DMS53 treated with DMSO at 0.1 percent for 48 hours (cell line): ENCODE results near the gene KLF17.

Source experiments
- DNase-seq: peaks from one replicate; lab custom pipeline; 2025; ENCODE audit not compliant: unreplicated experiment; lab: John Stamatoyannopoulos, UW

Gene KLF17

GRCh38 chr1:44118682-44119081 lies at the start of gene KLF17:
Gene KLF17, plus strand, starts transcription at chr1:44118821. Its CDS starts 87 bp downstream, at chr1:44118908.
- no peak for DNase-seq

DNA sequence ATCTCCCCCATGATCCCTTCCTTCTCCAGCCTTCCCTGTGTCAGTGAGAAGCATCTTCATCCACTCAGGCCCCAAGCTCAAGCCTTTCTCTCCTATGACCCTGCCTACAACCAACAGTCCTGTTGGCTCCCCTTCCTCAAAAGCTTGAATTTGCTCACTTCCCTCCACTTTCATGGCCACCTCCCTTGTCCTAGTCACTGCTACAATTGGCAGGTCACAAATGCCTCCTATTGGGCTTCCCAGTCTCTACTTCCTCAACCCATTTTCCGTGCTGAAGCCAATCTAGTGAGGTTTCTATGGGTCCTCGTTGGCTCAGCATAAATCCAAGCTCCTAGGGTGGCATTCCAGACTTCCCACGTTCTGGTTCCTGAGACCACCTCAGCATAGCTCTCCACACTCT lies 47.2 kb upstream of the KLF17 start:
- DNase-seq, result no peak

DNA sequence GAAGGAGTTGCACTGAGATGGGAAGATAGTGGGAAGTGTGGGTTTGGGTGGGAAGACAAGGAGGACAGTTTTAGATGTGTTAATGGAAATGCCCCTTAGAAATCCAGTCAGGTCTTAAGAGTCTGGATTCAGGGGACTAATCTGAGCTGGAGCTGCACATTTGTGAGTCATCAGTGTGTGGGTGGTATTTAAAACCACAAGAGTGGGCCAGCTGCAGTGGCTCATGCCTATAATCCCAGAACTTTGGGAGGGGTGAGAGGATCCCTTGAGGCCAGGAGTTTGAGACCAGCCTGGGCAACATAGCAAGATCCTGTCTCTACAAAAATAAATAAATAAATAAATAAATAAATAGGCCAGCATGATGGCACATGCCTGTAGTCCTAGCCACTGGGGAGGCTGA lies 46.4 kb upstream of the KLF17 start:
- DNase-seq, result no peak

DNA sequence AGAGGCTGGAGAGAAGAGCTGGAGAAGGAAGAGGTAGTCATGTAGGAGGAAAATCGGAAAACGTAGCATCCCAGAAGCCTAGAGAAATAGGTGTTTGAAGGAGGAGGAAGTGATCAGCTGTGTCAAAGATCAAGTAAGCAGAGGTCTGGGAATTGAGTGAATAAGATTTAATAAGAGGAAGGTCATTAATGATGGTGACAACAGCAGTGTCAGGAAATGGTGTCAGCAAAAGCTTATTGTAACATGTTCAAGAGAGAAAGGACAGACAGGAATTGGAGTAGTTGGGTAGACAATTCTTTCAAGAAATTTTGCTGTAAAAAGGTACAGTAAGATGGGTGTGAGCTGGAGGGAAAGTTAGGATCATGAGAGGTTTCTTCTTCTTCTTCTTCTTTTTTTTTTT lies 45.8 kb upstream of the KLF17 start:
- no peak for DNase-seq

GRCh38 chr1:44073528-44073927 lies 45.1 kb upstream of the KLF17 start:
- no peak for DNase-seq

- DNase-seq, result no peak
Measured at GRCh38 chr1:44074415-44074814, 44.2 kb upstream of the KLF17 start.

- DNase-seq, result no peak
Measured at GRCh38 chr1:44076066-44076465, 42.6 kb upstream of the KLF17 start.

GRCh38 chr1:44077421-44077820 lies 41.2 kb upstream of the KLF17 start:
- no peak for DNase-seq

GRCh38 chr1:44078104-44078503 lies 40.5 kb upstream of the KLF17 start:
- no peak for DNase-seq

GRCh38 chr1:44079566-44079965 lies 39.1 kb upstream of the KLF17 start:
- no peak for DNase-seq

DNA sequence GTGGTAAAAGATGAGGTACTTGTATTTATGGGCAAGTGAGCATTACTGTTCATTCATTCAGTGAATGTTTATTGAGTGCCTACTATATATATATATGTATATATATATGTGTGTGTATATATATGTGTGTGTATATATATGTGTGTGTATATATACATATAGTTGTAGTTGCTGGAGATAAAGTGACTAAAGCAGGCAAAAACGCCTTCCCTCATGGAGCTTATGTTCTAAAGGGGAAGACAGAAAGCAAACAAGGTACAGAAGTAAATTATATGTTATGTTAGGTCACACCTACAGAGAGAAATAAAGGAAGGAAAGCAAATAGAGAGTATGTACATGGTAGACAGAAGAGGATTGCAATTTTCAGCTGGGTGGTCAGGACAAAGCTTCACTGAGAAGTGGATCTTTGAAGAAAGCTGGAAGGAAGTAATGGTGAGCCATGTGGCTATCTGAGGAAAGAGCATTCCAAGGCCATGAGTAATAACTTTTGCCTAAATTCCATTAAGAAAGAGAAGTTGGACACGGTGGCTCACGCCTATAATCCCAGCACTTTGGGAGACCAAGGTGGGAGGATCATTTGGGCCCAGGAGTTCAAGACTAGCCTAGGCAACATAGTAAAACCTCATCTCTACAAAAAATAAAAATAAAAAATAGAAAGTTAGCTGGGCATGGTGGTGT lies 33.5 kb upstream of the KLF17 start:
- no peak for DNase-seq

- DNase-seq, result peak; percentile 18
Measured at GRCh38 chr1:44086692-44087474, 31.7 kb upstream of the KLF17 start.

GRCh38 chr1:44089371-44090048 lies 29.1 kb upstream of the KLF17 start:
- DNase-seq, result peak; percentile 14

GRCh38 chr1:44090429-44091252 lies 28.0 kb upstream of the KLF17 start:
- DNase-seq, result no peak

GRCh38 chr1:44094047-44094446 lies 24.6 kb upstream of the KLF17 start:
- no peak for DNase-seq

DNA sequence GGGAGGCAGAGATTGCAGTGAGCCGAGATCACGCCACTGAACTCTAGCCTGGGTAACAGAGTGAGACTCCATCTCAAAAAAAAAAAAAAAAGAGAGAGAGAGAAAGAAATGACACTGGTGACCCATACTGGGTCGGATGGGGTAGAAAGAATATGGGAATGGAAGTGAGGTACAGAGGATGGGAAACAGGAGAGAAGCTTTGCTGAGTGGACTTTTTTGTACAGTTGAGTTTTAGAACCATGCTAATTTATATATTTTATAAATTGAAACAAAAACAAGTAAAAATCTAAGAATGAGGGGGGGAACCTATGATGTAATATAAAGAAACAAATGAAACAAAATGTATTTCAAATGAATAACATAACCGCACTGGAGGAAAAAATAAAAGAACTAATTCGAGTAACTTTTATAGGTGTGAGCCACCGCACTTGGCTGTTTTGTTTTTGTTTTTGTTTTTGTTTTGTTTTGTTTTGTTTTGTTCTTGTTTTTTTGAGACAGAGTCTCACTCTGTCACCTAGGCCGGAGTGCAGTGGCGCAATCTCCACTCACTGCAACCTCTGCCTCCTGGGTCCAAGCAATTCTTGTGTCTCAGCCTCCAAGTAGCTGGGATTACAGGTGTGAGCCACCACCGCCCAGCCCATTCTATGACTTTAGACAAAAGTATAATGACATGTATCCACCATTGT lies 18.3 kb upstream of the KLF17 start:
- no peak for DNase-seq

- no peak for DNase-seq
Measured at GRCh38 chr1:44101328-44101727, 17.3 kb upstream of the KLF17 start.

- peak; percentile 54 for DNase-seq
Measured at GRCh38 chr1:44103270-44104131, 15.1 kb upstream of the KLF17 start.

DNA sequence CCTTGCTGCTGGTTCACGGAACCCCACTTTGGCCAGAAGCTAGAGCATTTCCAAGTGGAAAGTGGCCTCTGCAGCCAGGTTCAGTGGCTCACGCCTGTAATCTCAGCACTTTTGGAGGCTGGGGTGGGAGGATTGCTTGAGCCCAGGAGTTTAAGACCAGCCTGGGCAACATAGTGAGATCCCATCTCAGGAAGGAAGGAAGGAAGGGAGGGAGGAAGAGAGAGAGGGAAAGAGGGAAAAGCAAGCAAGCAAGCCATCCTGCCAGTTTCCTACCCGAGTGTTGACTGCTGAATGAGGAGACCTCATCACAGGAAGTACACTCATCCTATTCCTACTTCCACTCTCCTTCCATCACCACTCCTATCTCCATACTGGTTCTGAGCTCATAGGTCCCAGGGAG lies 12.8 kb upstream of the KLF17 start:
- DNase-seq, result no peak

- no peak for DNase-seq
Measured at GRCh38 chr1:44108241-44108640, 10.4 kb upstream of the KLF17 start.
